ENCODE measurements around the gene ZDHHC18.

ZDHHC18 gene

GRCh38 chr1:26820784-26821269 lies 5.7 kb upstream of the ZDHHC18 start:
- TF ChIP-seq REST (IDR thresholded peaks at IDR 0.05; ENCODE audit: insufficient read depth in 1 of 2, low read depth in 2 of 2, low read length in 2 of 2) (no peak), FOXP2 (optimal IDR thresholded peaks at IDR 0.05; ENCODE audit: borderline replicate concordance, extremely low read depth, extremely low read length, insufficient read depth) (no peak), SIN3A (IDR thresholded peaks at IDR 0.05; ENCODE audit: borderline replicate concordance, insufficient read depth, low read length) (no peak), POLR2AphosphoS5 (IDR thresholded peaks at IDR 0.05; ENCODE audit: low read depth, low read length) (no peak)

- TF ChIP-seq SIN3A (IDR thresholded peaks at IDR 0.05; ENCODE audit: borderline replicate concordance, insufficient read depth, low read length) (no peak), FOXP2 (optimal IDR thresholded peaks at IDR 0.05; ENCODE audit: borderline replicate concordance, extremely low read depth, extremely low read length, insufficient read depth) (no peak), POLR2AphosphoS5 (IDR thresholded peaks at IDR 0.05; ENCODE audit: low read depth, low read length) (no peak), REST (IDR thresholded peaks at IDR 0.05; ENCODE audit: insufficient read depth in 1 of 2, low read depth in 2 of 2, low read length in 2 of 2) (no peak), TAF1 (IDR thresholded peaks at IDR 0.05; ENCODE audit: borderline replicate concordance, insufficient read depth, low read length) (no peak)
These were observed 3.6 kb upstream of the ZDHHC18 start for GRCh38 chr1:26822737-26823395.

GRCh38 chr1:26824731-26825130 lies 1.8 kb upstream of the ZDHHC18 start:
- TF ChIP-seq FOXP2 (optimal IDR thresholded peaks at IDR 0.05; ENCODE audit: borderline replicate concordance, extremely low read depth, extremely low read length, insufficient read depth) (no peak), REST (IDR thresholded peaks at IDR 0.05; ENCODE audit: insufficient read depth in 1 of 2, low read depth in 2 of 2, low read length in 2 of 2) (no peak), TAF1 (IDR thresholded peaks at IDR 0.05; ENCODE audit: borderline replicate concordance, insufficient read depth, low read length) (no peak), POLR2AphosphoS5 (IDR thresholded peaks at IDR 0.05; ENCODE audit: low read depth, low read length) (no peak), SIN3A (IDR thresholded peaks at IDR 0.05; ENCODE audit: borderline replicate concordance, insufficient read depth, low read length) (no peak)

- TF ChIP-seq REST (IDR thresholded peaks at IDR 0.05; ENCODE audit: insufficient read depth in 1 of 2, low read depth in 2 of 2, low read length in 2 of 2), result no peak
- TF ChIP-seq POLR2AphosphoS5 (IDR thresholded peaks at IDR 0.05; ENCODE audit: low read depth, low read length), result no peak
- TF ChIP-seq TAF1 (IDR thresholded peaks at IDR 0.05; ENCODE audit: borderline replicate concordance, insufficient read depth, low read length), result no peak
- no peak for TF ChIP-seq SIN3A (IDR thresholded peaks at IDR 0.05; ENCODE audit: borderline replicate concordance, insufficient read depth, low read length)
- no peak for TF ChIP-seq FOXP2 (optimal IDR thresholded peaks at IDR 0.05; ENCODE audit: borderline replicate concordance, extremely low read depth, extremely low read length, insufficient read depth)
These were observed 667 bp downstream of the ZDHHC18 start for GRCh38 chr1:26827106-26827604.
